HG03280 (cell line): ENCODE data around the gene CBX5.
"Not testable (repeated sequence)": the region's sequence is repeated elsewhere in the genome, so short reads cannot be mapped to it uniquely, and the experiment has no call there.

ENCODE experiments used
- ATAC-seq: cut with Tn5 transposase; IDR thresholded peaks from one replicate; pipeline ENCODE4 v1.9.1; 2021; ENCODE audit warnings: mild to moderate bottlenecking, moderate library complexity; ENCODE audit not compliant: unreplicated experiment

CBX5 gene

GRCh38 chr12:54294953-54295566, 15.1 kb upstream of the CBX5 start:
- ATAC-seq, result no peak

- no peak for ATAC-seq
These were observed 14.4 kb upstream of the CBX5 start for GRCh38 chr12:54294152-54294952.

GRCh38 chr12:54292931-54293241, 13.0 kb upstream of the CBX5 start:
- no peak for ATAC-seq

GRCh38 chr12:54292083-54292930, 12.4 kb upstream of the CBX5 start:
- ATAC-seq, result no peak

- ATAC-seq, result no peak
These were observed 7.6 kb upstream of the CBX5 start for GRCh38 chr12:54287261-54288157.

GRCh38 chr12:54286042-54287030, 6.4 kb upstream of the CBX5 start:
- ATAC-seq, result no peak

GRCh38 chr12:54285150-54286041, 5.5 kb upstream of the CBX5 start:
- no peak for ATAC-seq

GRCh38 chr12:54284070-54284780, 4.3 kb upstream of the CBX5 start:
- not testable (repeated sequence) for ATAC-seq

- no peak for ATAC-seq
These were observed 3.1 kb upstream of the CBX5 start for GRCh38 chr12:54282949-54283593.

- ATAC-seq, result not testable (repeated sequence)
These were observed 1.8 kb upstream of the CBX5 start for GRCh38 chr12:54281694-54282093.

GRCh38 chr12:54281261-54281638, 1.3 kb upstream of the CBX5 start:
- not testable (repeated sequence) for ATAC-seq

GRCh38 chr12:54280468-54281260, 742 bp upstream of the CBX5 start, which contains the start of gene HNRNPA1:
Gene HNRNPA1 (plus strand): TSS chr12:54280726. CDS start chr12:54280808, 82 bp downstream.
- ATAC-seq, result peak; percentile 86

GRCh38 chr12:54279227-54279631, 693 bp downstream of the CBX5 start:
- no peak for ATAC-seq

- ATAC-seq, result no peak
These were observed 2.1 kb downstream of the CBX5 start for GRCh38 chr12:54277823-54278276.

GRCh38 chr12:54276368-54276767, 3.6 kb downstream of the CBX5 start:
- no peak for ATAC-seq

- ATAC-seq, result no peak
These were observed 5.9 kb downstream of the CBX5 start for GRCh38 chr12:54273981-54274380.
